H1 (cell line): ENCODE data around the gene HSPA1B. TPM values are rescaled to one million over a fixed set of nuclear protein-coding genes. Genes with fewer than 3 reads are reported as not detected.
"Not testable (repeated sequence)": the region's sequence is repeated elsewhere in the genome, so short reads cannot be mapped to it uniquely, and the experiment has no call there.

ENCODE experiments used
- CTCF ChIA-PET: fragments of 300-600 bp; sonication (Branson Sonifier 250); formaldehyde crosslinking; loops from one replicate; lab custom pipeline; 2021; ENCODE audit not compliant: partially characterized antibody; lab: Charles Lee
- POLR2A ChIA-PET: fragments of 300-600 bp; sonication (Branson Sonifier 250); formaldehyde crosslinking; loops from one replicate; lab custom pipeline; 2021; ENCODE audit warnings: inconsistent platforms; ENCODE audit not compliant: partially characterized antibody; lab: Charles Lee
- DNase-seq, 2 experiments: peaks; one replicate each; pipeline versions ENCODE4 v3.0.0 to v3.0.0-alpha.2; 2010 to 2022; ENCODE audit warnings: low spot score in 2 of 2, low read depth in 1 of 2, mixed read lengths in 1 of 2
- FAIRE-seq: peaks from 2 replicates; lab custom pipeline; 2011; peaks lifted over from hg19 to GRCh38; lab: Jason Lieb, UNC
- H2AFZ ChIP-seq: 2 replicates; pipeline ENCODE4 v1.8.1; 2012; ENCODE audit warnings: low read length, inconsistent platforms
- H2AK5ac ChIP-seq: 2 replicates; pipeline ENCODE4 v1.6.1; 2013; ENCODE audit warnings: low read depth, low read length
- H2BK120ac ChIP-seq: replicated peaks from 2 replicates; pipeline ENCODE3; 2013; ENCODE audit warnings: low read depth, low read length, inconsistent platforms
- H2BK12ac ChIP-seq: 2 replicates; pipeline ENCODE4 v1.6.1; 2013; ENCODE audit warnings: low read depth, low read length
- H2BK15ac ChIP-seq: 2 replicates; pipeline ENCODE4 v1.6.1; 2013; ENCODE audit warnings: low read length
- H2BK20ac ChIP-seq: 2 replicates; pipeline ENCODE4 v1.6.1; 2013; ENCODE audit warnings: low read length
- H2BK5ac ChIP-seq: 2 replicates; pipeline ENCODE4 v1.6.1; 2013; ENCODE audit warnings: low read depth, low read length
- H3K14ac ChIP-seq: 2 replicates; pipeline ENCODE4 v1.6.1; 2013; ENCODE audit warnings: inconsistent platforms; ENCODE audit not compliant: insufficient read length
- H3K18ac ChIP-seq: 2 replicates; pipeline ENCODE4 v1.6.1; 2013; ENCODE audit warnings: low read length; ENCODE audit errors: extremely low read depth
- H3K23ac ChIP-seq: 2 replicates; pipeline ENCODE4 v1.6.1; 2013; ENCODE audit warnings: inconsistent platforms; ENCODE audit not compliant: insufficient read length
- H3K23me2 ChIP-seq: 2 replicates; pipeline ENCODE4 v1.6.1; 2013; ENCODE audit warnings: low read depth, low read length
- H3K27ac ChIP-seq: 2 replicates; pipeline ENCODE4 v1.6.1; 2011; ENCODE audit warnings: low read depth, low read length, inconsistent platforms
- H3K27me3 ChIP-seq, 4 experiments: replicated peaks in 1 of 4; 1 replicate in 1 of 4; 2 replicates in 3 of 4; pipeline versions ENCODE4 v1.6.1 to v1.8.1; 2011 to 2013; ENCODE audit warnings: low read length in 3 of 4, mild to moderate bottlenecking in 3 of 4, inconsistent platforms in 2 of 4, mixed read lengths in 2 of 4, moderate library complexity in 1 of 4; ENCODE audit not compliant: control insufficient read depth in 3 of 4, insufficient read depth in 3 of 4; ENCODE audit errors: extremely low read depth in 1 of 4
- H3K36me3 ChIP-seq, 4 experiments: 2 replicates each; pipeline versions ENCODE4 v1.6.1 to v1.8.1; 2011 to 2013; ENCODE audit warnings: mild to moderate bottlenecking in 4 of 4, low read length in 3 of 4, moderate library complexity in 2 of 4, control low read depth in 1 of 4, inconsistent platforms in 1 of 4; ENCODE audit not compliant: insufficient read depth in 4 of 4, control insufficient read depth in 2 of 4
- H3K4ac ChIP-seq: replicated peaks from 2 replicates; pipeline ENCODE3; 2013; ENCODE audit warnings: low read length, low read depth, mixed read lengths, inconsistent platforms; ENCODE audit not compliant: insufficient read length
- H3K4me1 ChIP-seq, 4 experiments: replicated peaks in 1 of 4; 1 replicate in 1 of 4; 2 replicates in 3 of 4; pipeline versions ENCODE4 v1.6.1 to v1.8.1; 2011 to 2013; ENCODE audit warnings: low read length in 3 of 4, inconsistent platforms in 2 of 4, mixed read lengths in 1 of 4; ENCODE audit not compliant: insufficient read depth in 4 of 4, control insufficient read depth in 3 of 4
- H3K4me2 ChIP-seq, 2 experiments: 2 replicates each; pipeline versions ENCODE4 v1.6.1 to v1.8.1; 2011 to 2013; ENCODE audit warnings: low read depth in 2 of 2, low read length in 2 of 2, control low read depth in 1 of 2, inconsistent platforms in 1 of 2, mild to moderate bottlenecking in 1 of 2; ENCODE audit not compliant: insufficient read depth in 1 of 2
- H3K4me3 ChIP-seq, 4 experiments: fragments of 200-600, 300-600 bp in 1 of 4; sonication (generic), shearing (Covaris generic), sonication (Bioruptor Twin) in 1 of 4; 2 replicates each; pipeline versions ENCODE4 v1.5.1 to v1.8.1; 2011 to 2016; ENCODE audit warnings: low read length in 4 of 4, low read depth in 3 of 4, control low read depth in 2 of 4, inconsistent platforms in 2 of 4, mild to moderate bottlenecking in 2 of 4, mixed read lengths in 1 of 4, moderate library complexity in 1 of 4; ENCODE audit not compliant: insufficient read depth in 2 of 4; ENCODE audit errors: extremely low read depth in 1 of 4
- H3K56ac ChIP-seq: replicated peaks from 2 replicates; pipeline ENCODE3; 2013; ENCODE audit warnings: low read depth, mild to moderate bottlenecking, mixed read lengths, low read length, inconsistent platforms; ENCODE audit not compliant: insufficient read length
- H3K79me1 ChIP-seq: 2 replicates; pipeline ENCODE4 v1.6.1; 2013; ENCODE audit warnings: low read depth, low read length, control low read depth
- H3K79me2 ChIP-seq, 2 experiments: 2 replicates each; pipeline versions ENCODE4 v1.6.1 to v1.8.1; 2012 to 2013; ENCODE audit warnings: low read length in 2 of 2, mild to moderate bottlenecking in 2 of 2, inconsistent platforms in 1 of 2; ENCODE audit not compliant: insufficient read depth in 2 of 2, control insufficient read depth in 1 of 2
- H3K9ac ChIP-seq, 4 experiments: replicated peaks in 1 of 4; 1 replicate in 1 of 4; 2 replicates in 3 of 4; pipeline versions ENCODE4 v1.6.1 to v1.8.1; 2011 to 2013; ENCODE audit warnings: low read depth in 3 of 4, low read length in 3 of 4, control low read depth in 2 of 4, mild to moderate bottlenecking in 2 of 4, moderate library complexity in 2 of 4, inconsistent platforms in 1 of 4; ENCODE audit errors: extremely low read depth in 1 of 4
- H3K9me3 ChIP-seq, 2 experiments: 2 replicates each; pipeline versions ENCODE4 v1.6.1 to v1.8.1; 2012 to 2013; ENCODE audit warnings: mild to moderate bottlenecking in 2 of 2, moderate library complexity in 2 of 2, control low read depth in 1 of 2, inconsistent platforms in 1 of 2, low read depth in 1 of 2, low read length in 1 of 2, mixed read lengths in 1 of 2; ENCODE audit not compliant: insufficient read depth in 2 of 2
- H4K20me1 ChIP-seq, 2 experiments: replicated peaks in 1 of 2; 2 replicates each; pipeline versions ENCODE3 to v1.8.1; 2011 to 2013; ENCODE audit warnings: inconsistent platforms in 2 of 2, low read length in 2 of 2, mild to moderate bottlenecking in 1 of 2; ENCODE audit not compliant: insufficient read depth in 2 of 2, control insufficient read depth in 1 of 2
- H4K5ac ChIP-seq: 2 replicates; pipeline ENCODE4 v1.6.1; 2013; ENCODE audit warnings: low read length, low read depth, mixed read lengths, inconsistent platforms; ENCODE audit not compliant: insufficient read length
- H4K8ac ChIP-seq: 2 replicates; pipeline ENCODE4 v1.8.0; 2013; ENCODE audit warnings: mild to moderate bottlenecking, moderate library complexity, low read length, inconsistent platforms; ENCODE audit not compliant: insufficient read depth; ENCODE audit errors: extremely low read depth
- H4K91ac ChIP-seq: replicated peaks from 2 replicates; pipeline ENCODE3; 2013; ENCODE audit warnings: low read length, mixed read lengths, inconsistent platforms; ENCODE audit not compliant: insufficient read length
- ASH2L ChIP-seq: fragments of 200-600, 300-600 bp; sonication (generic); IDR thresholded peaks from one replicate; pipeline ENCODE4 v1.7.1; 2017; ENCODE audit warnings: low read length
- BRCA1 ChIP-seq: IDR thresholded peaks from 2 replicates; pipeline ENCODE4 v1.6.1; 2012; ENCODE audit warnings: low read depth, low read length, improper control_type of control experiment
- CREB1 ChIP-seq: IDR thresholded peaks from 2 replicates; pipeline ENCODE4 v1.6.1; 2012; ENCODE audit warnings: inconsistent platforms
- CTCF ChIP-seq, 3 experiments: IDR thresholded peaks; 1 replicate in 2 of 3; 2 replicates in 1 of 3; pipeline versions ENCODE4 v1.5.1 to v1.6.1; 2011; ENCODE audit warnings: low read length in 3 of 3, mild to moderate bottlenecking in 3 of 3, inconsistent platforms in 2 of 3, low read depth in 1 of 3, moderate library complexity in 1 of 3; ENCODE audit not compliant: insufficient read depth in 1 of 3; ENCODE audit errors: control extremely low read depth in 1 of 3
- JUN ChIP-seq: IDR thresholded peaks from 2 replicates; pipeline ENCODE4 v1.6.1; 2011; ENCODE audit warnings: low read depth, mild to moderate bottlenecking, improper control_type of control experiment, low read length
- SP2 ChIP-seq: IDR thresholded peaks from 2 replicates; pipeline ENCODE4 v1.6.1; 2012; ENCODE audit warnings: mild to moderate bottlenecking, low read length, inconsistent platforms
- TAF1 ChIP-seq: IDR thresholded peaks from 2 replicates; pipeline ENCODE4 v1.6.1; 2011; ENCODE audit warnings: mild to moderate bottlenecking, low read depth, low read length
- TBP ChIP-seq: IDR thresholded peaks from 2 replicates; pipeline ENCODE4 v1.6.1; 2011; ENCODE audit warnings: low read depth, low read length, improper control_type of control experiment
- WGBS, 2 experiments: shearing (Covaris generic) in 1 of 2; methylation state at CpG; one replicate each; pipeline versions ENCODE4 v1.1.6 to v1.1.7; 2013 to 2015; ENCODE audit warnings: low lambda C conversion rate in 2 of 2, mixed read lengths in 2 of 2, inconsistent platforms in 1 of 2, low coverage in 1 of 2, missing lambda C conversion rate in 1 of 2; ENCODE audit not compliant: insufficient replicate concordance in 2 of 2, insufficient coverage in 1 of 2, insufficient read length in 1 of 2; ENCODE audit errors: extremely low coverage in 1 of 2, missing lambda C conversion rate in 1 of 2; 5-methylcytosine and 5-hydroxymethylcytosine counted together
- polyA plus RNA-seq, 7 experiments: library from polyadenylated mRNA; depleted of rRNA in 3 of 7; stranded (reverse) in 5 of 7; unstranded in 2 of 7; fragments of >200 nt in 5 of 7; fragments of 200-250 nt in 2 of 7; gene quantifications; 1 replicate in 5 of 7; 2 replicates in 1 of 7; 4 replicates in 1 of 7; pipeline versions ENCODE4 v1.2.1 to v1.2.3, GENCODE V29; 2011 to 2013; ENCODE audit warnings: missing spikeins in 2 of 7, mixed read lengths in 2 of 7
- total RNA-seq: library from RNA; stranded (reverse); fragmentation: NEBNext Ultra II Directional; extraction: Animal tissue kit (Norgen Biotek cat#: 25700); gene quantifications from 2 replicates; pipeline ENCODE4 v1.2.1, GENCODE V29; 2021
- TF ChIP-seq, protein P1 (sequence below): IDR thresholded peaks from 2 replicates; pipeline ENCODE4 v1.6.1; 2012; ENCODE audit warnings: inconsistent platforms

HSPA1B gene
- total and polyA plus RNA-seq, 2 of the 8 experiments (the other 6 are each of a cell fraction or from before 2014, with no cell fraction given), result 36.6 to 76.6 TPM

DNA sequence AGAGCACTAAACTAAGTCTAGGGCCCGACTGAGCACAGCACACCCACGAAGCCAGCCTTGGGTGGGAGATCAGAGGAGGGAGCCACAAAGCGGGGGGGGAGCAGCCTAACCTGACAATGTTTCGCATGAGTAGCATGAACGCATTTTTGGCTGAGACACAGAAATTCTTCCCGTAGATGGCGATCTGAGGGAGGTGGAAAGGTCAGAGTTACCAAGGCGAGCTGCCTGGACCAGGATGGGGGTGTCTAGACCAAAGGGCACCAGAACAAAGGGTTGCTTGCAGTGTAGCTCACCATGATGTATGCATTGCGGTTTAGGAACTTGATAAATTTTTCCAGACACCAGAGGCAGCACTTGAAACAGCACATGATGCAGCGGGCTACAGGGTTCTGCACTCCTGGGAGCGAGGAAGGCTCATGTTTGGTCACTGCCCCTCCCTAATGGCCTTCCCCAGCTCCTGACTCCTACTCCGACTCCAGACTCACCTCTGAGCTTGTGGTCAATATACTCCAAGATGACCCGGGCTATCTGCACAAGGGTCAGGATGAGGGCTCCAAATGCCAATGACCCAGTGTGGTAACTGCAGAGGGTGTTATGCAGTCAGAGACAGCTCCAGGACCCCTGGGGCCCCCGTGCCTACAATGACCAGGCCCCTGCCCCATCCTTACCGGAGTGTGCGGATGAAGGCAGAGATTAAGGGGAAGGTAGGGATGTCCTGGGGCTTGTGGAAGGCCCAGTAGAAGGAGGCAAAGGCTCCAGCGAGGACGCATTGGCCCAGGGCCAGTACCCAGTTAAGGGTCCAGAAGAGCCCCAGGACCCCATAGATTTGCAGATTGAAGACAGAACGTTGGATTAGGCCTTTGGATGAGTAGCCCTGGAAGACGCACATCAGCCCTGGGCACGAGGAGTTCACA, 37.9 kb downstream of the HSPA1B start (continued):
- TF ChIP-seq, protein P1, sequence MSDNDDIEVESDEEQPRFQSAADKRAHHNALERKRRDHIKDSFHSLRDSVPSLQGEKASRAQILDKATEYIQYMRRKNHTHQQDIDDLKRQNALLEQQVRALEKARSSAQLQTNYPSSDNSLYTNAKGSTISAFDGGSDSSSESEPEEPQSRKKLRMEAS, result no peak
- TF ChIP-seq CTCF (IDR thresholded peaks at IDR 0.05; ENCODE audit: control extremely low read depth in 1 of 3, insufficient read depth in 1 of 3, low read depth in 1 of 3, low read length in 3 of 3), result no peak
- no peak for TF ChIP-seq BRCA1
- TF ChIP-seq CREB1, result no peak
- no peak for TF ChIP-seq SP2
- TF ChIP-seq TBP, result no peak
- no peak for TF ChIP-seq ASH2L
- no peak for TF ChIP-seq JUN
- no peak for TF ChIP-seq TAF1

GRCh38 chr6:31868658-31868971, 41.1 kb downstream of the HSPA1B start:
- H3K4me2 ChIP-seq, DNase-seq, H3K27ac ChIP-seq, H2BK120ac ChIP-seq, H3K4ac ChIP-seq, H3K9ac ChIP-seq, H3K9me3 ChIP-seq, H3K56ac ChIP-seq, H2BK5ac ChIP-seq, H3K23ac ChIP-seq, H3K36me3 ChIP-seq, H3K23me2 ChIP-seq, H4K5ac ChIP-seq, H2BK15ac ChIP-seq, FAIRE-seq, H2BK20ac ChIP-seq, H3K14ac ChIP-seq, H4K20me1 ChIP-seq, H3K4me3 ChIP-seq, H4K8ac ChIP-seq, H2BK12ac ChIP-seq, H4K91ac ChIP-seq, H2AFZ ChIP-seq, H3K27me3 ChIP-seq, H3K79me1 ChIP-seq, H3K18ac ChIP-seq, H2AK5ac ChIP-seq, H3K79me2 ChIP-seq: not testable (repeated sequence)
- ChIA-PET CTCF (interaction anchor here (0.7 to 5.8 kb wide), 14 partner anchors 8 to 182 kb away, joined by 3 to 25 read pairs (median 4); no protein-coding TSS in a partner anchor), POLR2A (interaction anchor here (1.0 to 6.7 kb wide), 15 partner anchors 9 to 248 kb away, joined by 3 to 40 read pairs (median 4); partner anchors contain the start of genes BAG6, EHMT2 and HSPA1B)
- 75% methylated on average over 1 of the region's 1 CpG; no CpG with 5 or more reads in 1 of the 2 experiments for WGBS, 2 experiments
- H3K4me1 ChIP-seq, result peaks cover 0 to 20% (median 8%) of the 10 kb centered on the region in 4 experiments; a peak in 6 of 7 replicates
